Activated naive CD4-positive, alpha-beta T cell treated with Interleukin-2 at 50 U/mL for 16 hours (primary cell): ENCODE data around the gene CHRNG.

Experiments
- DNase-seq: peaks from one replicate; pipeline ENCODE4 v3.0.0-alpha.2; 2020

Gene CHRNG, protein sequence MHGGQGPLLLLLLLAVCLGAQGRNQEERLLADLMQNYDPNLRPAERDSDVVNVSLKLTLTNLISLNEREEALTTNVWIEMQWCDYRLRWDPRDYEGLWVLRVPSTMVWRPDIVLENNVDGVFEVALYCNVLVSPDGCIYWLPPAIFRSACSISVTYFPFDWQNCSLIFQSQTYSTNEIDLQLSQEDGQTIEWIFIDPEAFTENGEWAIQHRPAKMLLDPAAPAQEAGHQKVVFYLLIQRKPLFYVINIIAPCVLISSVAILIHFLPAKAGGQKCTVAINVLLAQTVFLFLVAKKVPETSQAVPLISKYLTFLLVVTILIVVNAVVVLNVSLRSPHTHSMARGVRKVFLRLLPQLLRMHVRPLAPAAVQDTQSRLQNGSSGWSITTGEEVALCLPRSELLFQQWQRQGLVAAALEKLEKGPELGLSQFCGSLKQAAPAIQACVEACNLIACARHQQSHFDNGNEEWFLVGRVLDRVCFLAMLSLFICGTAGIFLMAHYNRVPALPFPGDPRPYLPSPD

DNA sequence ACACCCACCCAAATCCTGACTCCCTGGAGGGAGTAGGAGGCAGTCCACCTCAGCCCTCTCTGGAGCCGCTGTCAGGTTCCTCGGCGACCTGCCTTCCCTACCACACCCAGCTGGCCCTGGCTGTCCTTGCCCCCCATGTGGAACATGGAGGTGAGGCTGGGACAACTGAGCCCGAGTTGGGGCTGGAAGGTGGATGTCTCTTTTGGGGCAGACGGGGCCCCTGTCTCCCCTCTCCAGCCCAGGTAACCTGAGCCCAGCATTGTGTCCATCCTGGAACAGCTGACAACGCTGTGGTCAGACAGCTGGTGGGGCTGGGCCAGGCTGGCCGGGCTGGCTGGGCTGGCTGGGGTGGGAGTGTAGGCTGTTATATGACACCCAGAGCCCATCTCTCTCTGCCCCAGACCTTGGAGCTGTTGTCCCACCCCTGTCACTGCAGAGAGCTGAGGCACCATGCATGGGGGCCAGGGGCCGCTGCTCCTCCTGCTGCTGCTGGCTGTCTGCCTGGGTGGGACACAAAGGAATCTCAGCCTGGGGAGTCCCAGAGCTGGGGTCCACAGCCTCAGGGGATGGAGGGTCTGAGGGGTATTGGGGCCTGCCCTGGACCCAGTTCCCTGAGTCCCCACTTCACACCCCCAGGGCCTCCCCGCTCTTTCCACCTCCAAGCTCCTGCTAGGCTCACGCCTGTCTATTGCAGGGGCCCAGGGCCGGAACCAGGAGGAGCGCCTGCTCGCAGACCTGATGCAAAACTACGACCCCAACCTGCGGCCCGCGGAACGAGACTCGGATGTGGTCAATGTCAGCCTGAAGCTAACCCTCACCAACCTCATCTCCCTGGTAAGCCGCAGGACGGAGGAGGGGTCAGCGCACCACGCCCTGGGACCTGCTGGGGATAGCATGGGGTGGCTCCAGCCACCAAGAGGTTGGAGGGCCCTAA, at the start of gene CHRNG:
TSS of gene CHRNG (plus strand) at position 395 of the 934 bp plus-strand sequence. CDS start at position 451, 56 bp downstream.
- DNase-seq: no peak

DNA sequence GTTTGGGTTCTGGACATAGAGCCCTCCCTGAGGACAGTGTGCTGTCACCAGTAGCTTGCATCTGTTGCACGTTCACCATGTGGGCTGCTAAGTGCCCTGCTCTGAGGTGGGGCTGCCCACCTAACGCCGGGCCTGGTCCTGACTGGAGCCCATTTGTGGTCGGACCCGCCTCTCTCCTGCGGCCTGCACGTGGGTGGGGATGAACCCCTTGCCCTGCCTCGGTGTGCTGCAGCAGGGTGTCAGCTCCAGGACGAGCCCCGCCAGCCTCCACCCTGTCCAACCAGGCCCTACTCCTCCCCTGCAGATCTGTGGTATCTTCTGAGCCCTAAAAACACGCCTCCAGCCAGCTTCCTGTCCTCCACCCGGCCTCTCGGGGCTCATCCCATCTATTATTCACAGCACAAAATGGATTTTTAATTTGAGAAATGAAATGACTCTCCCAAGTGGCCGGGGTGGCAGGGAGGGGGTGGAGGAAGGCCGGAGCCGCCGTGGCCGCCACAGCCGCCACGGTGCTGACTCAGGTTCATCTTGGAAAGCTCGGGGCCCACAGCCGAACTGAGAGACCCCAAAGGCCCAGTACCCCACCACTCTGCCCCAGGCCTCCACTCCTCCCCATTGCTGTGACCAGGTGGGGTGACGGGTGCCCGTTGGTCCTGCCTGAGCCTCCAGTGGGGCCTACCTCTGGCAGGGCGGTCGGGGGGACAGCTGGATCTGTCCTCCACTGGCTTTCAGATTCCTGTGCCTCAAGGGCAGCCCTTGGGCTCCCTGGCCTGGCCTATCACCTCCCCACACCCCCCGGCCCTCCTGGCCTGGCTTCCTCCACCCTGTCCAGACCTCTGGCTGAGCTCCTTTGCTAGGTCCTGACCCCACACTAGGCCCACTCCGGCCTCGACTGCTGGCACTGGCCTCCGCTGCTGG, 49.0 kb upstream of the CHRNG start:
- no peak for DNase-seq

DNA sequence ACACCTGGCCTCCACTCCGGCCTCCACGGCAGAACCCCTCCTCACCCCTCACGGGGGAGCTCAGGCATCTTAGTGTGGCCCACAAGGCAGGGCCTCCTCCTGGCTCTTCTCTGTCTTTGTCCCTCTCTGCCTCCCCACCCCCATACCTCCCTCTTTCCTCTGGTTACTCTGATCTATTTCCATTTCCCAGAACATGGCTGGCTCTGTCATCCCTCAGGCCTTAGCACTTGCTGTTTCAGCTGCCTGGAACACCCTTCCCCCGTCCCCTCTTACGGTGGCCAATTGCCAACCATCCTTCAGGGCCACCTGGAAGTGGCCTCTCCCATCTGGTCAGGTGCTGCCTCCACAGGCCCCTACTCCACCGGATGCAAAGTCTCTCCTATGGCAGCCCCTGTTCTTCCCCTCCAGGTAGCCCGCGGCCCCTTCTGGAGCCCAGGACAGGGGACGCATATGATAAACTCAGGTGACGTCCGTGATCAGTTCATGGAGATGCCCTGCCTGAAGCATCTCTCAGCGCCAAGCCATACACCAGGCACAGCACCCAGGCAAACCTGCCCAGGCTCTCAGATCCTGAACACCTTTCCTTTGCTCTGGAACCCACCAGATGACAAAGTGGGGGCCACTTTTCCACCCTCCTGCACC, 48.2 kb upstream of the CHRNG start:
- no peak for DNase-seq

DNA sequence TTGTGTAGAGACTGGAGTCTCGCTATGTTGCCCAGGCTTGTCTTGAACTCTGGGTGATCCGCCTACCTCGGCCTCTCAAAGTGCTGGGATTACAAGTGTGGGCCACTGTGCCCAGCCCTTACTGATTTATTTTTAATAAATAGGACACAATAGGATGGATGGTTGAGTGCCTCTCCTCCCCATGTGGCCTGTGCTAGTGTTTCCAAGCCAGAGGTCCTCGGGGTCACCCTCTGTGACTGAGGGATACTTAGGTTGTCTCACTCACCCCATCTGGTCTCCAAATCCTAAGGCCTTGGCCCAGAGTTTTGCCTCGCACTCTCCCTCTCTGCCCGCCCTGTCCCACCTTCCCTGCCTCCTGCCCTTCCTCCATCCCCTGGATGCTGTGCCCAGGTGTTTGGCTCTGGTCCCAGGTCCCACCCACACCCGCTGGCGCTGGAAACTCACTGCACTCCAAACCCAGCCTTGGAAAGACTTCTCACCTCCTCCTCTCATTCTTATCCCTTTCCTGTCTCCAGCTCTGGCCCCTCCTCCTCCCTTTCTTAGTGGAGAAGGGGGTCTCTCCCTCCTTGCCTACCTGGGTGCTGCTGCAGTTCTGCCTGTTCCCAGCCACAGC, 47.1 kb upstream of the CHRNG start:
- no peak for DNase-seq

DNA sequence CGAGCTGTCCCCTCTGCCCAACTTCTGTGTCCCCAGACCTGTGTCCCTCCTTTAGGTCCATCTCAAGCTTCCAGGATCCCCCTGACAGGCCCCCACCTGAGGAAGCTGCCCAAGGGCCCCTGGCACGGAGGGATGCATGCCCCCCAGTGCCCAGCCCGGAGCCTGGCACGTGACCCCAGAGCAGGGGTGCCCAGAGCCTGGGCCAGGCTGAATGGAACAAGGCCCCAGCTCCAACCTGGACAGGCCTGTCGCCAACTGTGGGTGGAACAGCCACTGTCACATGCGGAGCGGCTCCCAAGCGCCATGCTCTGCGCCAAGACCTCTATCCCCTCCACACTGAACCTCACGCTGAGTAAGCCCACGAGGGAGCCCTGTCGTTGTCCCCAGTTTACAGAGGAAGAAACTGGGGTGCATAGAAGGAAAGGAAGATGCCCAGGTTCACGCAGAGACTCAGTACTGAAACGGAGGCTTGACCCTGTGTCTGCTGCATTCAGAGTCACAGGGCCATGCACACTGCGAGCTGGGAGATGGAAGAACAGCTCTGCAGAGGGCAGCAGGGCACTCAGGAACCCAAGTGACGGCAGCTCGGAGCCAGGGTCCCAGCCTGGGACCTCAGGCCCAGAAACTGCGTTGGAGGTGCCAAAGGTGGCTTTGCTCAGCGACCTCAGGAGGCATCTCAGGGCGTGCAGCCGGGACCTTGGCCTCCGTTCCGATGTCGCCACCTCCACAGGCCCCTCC, 46.4 kb upstream of the CHRNG start:
- no peak for DNase-seq

DNA sequence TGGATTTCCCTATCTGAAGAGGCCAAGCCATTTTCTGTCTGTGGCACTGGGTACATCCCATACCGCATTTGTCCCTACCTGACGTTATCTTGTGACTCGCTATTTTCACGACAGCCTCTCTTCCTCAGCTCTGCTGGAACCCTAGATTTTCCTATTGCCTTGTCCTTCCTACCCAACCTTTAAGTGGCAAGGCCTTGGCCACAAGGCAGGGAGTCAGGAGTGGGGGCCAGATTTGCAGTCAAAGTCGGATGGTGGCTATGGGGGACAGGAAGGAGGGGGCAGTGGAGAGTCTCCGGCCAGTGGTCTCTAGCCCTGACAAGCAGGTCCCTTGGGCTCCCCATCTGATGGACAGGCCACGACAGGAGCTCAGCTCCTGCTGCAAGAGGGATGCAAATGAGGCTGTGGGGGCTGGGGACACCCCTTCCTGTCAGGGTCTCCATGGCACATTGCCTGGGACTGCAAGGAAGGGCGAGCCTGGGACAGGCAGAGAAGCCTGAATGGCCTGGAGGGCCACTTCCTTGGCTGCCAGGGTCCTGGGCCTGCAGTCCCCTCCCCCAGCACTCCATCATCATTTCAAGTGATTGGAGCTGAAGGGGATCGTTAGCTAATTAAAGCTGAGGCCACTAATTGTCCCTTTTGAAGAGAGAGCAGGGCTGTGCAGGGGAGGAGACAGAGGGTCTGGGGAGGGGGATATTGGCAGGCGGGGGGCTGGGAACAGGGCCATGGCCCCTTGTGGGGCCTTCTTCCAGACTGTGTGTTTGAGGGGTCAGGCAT, 45.6 kb upstream of the CHRNG start:
- DNase-seq: no peak

DNA sequence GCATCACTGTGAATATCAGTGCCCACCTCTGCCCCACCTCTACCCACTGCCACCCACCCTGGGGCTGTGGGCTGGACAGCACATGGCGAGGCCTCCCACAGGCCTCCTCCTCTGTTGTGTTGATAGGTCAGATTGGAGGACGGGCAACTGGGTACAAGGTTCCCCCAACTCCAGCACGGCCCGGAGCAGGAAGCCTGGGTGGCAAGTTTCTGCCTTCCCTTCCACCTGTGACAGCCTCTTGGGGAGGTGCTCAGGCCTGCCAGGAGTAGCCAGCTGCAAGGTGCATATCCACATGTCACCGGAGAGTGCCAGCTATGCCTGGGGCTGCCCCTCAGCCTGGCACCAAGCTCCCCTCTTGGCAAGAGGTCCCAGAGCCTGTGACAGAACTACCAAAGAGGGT, 45.0 kb upstream of the CHRNG start:
- DNase-seq: no peak

DNA sequence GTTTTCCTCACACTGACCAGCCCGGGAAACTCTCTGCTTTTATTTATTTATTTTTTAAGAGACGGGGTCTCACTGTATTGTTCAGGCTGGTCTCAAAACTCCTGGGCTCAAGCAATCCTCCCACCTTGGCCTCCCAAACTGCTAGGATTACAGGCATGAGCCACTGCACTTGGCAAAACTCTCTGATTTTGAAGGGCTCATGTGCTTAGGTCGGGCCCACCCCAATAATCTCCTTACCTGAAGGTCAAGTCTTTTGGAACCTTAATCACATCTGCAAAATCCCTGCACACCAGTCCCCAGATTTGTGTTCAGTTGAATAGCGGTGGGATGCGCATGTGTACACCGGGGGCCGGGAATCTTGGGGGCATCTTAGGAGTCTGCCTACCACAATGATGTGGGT, 44.2 kb upstream of the CHRNG start:
- DNase-seq: no peak

DNA sequence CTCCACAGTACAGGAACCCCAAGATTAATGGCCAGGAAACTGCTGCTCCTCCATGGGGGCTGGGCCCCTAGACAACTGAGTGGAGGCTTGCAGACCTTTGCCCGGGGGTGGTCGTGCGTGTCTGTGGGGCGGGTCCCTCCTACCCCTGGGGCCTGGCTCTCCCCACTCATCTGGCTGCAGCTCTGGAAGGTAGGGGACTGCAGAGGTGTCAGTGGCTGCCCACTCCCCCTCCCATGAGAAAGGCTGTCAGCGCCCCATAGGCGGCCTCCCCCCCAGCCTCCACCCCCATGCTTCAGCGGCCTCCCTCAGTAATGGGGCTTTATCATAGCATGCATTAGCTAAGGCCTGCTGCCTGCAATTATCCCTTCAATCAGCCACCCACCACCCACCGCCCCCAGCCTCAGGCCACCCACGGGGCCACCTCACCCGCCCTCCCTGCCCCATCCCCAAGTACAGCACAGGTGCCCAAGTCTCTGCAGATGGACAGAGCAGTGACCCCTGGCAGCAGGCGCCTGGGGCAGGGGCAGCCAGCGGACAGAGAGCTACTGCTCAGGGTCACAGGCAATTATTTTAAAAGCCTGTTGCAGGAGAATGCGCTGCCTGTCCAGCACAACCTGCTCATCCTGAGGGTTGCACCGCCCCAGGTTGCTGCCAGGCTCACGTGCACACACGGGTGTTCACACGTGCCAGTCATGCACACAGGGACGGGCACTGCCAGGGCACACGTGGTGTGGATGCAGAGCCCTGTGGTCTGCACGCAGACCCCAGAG, 42.8 kb upstream of the CHRNG start:
- DNase-seq: no peak

DNA sequence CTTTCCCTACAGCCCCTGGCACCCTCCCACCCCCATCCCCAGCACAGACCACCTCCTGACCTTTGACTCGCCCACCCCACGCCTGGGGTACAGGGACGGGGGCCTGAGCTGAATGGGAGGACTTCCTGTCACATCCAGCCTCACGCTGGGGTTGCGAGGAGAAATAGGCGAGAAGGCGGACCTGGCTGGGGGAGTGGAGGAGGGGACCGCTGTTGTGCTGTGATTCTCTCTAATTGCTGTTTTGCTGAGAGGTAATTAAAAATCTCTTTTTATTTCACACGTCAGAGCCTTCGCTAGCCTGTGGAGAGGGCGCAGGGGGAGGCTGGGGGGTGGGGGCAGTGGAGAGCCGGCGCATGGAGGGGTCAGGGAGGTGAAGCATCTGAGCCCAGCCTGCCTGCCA, 42.1 kb upstream of the CHRNG start:
- no peak for DNase-seq

DNA sequence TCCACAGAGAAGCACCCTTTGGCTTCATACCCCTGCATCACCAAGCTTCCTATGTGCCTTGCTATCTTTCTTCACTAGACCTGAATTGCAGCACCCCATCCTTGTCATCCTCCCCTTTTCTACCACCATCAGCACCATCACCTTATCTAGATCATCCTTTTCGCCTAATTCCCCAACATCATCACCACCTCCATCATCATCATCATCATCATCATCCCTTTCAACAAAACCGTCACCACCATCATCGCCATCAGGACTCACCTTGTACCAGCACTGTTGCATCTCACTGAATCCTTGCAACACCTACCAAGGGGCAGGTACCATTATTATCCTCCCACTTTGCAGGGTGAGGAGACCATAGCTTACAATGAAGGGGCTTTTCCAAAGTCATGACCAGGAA, 41.0 kb upstream of the CHRNG start:
- DNase-seq: no peak

DNA sequence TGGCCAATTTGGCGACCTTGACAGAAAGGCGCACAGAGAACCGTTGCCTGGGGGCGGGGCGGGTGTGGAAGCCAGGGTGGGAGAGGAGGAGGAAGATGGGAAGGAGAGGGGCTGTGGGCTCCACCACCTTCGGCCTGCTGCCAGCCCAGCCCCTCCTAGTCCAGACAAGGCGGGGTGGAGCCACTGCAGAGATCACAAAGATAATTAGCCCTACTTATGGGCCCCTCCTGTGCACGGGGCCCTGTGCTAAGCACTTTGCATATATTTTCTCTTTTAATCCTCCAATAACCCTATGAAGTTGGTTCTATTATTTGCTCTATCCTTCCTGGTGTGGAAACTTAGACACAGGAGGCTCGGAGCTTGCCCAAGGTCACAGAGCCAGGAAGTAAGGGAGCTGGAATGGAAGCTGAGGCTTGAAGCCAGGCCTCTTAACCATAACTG, 38.1 kb upstream of the CHRNG start:
- DNase-seq: no peak

DNA sequence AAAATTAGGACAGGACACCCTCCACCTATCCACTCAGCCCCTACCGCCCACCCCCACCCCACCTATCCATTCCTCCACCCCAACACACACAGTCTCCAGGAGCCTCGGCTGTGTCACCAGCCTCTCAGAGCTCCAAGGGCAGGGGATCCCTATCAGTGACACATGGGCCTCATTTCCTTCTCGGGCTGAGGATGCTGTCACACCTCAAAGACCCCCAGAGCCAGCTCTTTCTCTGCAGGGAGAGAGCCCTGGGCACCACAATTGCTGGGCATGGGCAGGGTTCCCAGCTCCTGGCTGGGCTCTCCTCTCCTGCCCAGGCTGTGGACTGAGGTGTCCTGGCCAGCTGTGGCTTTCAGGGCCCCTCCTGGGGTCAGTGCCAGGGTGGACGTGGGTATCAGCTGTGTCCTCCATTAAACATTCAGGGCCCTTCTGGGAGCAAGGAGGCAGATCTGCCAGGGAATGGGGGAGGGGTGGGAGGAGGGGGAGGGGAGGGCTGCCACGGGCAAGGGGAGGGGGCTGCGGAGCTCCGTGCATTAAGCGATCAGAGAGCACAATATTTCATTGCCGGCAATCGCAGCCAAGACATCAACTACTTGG, 37.6 kb upstream of the CHRNG start:
- no peak for DNase-seq

DNA sequence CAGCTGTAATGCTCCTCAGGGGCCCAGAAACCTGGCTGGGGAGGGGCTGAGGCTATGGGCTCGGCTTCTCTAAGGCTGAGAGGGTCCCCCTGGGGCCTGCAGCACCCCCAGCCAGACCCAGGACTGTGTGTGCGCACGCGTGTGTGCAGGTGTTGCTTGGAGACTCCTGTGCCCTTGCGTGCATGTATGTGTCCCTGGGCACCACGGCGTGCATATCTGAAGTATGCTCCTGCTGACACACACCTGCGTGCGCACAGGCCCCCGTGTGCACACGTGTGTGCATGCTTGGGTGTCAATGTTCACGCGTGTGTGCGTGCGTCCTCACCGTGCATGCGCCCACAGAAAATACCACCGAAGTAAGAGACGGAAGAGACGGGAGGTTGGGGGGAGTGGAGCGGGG, 37.0 kb upstream of the CHRNG start:
- DNase-seq: peak; percentile 7

DNA sequence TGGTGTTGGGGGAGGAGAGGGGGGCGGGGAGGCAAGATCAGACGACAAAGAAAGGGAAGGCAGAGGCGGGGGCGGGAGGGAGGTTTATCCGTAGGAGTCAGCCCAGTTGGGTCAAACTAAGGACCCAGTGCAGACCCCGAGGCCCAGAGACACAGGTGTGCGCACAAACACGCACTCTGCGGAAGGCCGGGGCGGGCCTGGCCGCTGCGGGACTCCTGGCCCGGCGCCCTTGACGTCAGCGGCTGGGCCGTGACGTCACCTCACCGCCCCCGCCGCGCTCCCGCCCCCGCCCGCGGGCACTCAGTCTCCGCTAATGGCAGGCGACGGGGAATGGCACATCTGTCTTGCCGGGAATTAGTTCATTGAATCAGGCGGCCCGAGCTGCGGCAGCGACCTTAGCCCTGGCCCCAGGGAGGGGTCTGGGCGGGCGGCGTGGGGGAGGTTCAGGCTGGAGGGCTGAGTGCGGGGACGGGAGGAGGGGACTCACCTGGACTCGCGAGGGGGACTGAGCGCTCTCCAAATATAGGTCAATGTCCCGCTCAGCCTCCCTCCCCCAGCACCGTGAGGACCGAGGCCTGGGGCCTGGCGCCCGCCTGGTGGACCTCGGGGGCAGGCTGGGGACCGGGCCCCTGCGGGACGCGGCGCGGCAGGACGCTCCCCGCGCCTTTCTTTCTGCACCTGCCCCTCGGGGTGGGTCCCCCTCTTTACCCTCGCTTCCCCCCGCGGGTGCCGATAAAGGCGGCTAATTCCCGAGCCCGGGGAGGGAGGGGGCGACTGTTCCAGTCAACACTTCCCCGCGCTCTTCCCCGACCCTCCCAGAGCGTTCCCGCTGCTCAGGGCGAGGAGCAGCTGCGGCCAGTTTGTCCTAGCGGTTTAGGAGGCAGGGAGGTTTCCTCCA, 36.3 kb upstream of the CHRNG start:
- DNase-seq: peak; percentile 44

DNA sequence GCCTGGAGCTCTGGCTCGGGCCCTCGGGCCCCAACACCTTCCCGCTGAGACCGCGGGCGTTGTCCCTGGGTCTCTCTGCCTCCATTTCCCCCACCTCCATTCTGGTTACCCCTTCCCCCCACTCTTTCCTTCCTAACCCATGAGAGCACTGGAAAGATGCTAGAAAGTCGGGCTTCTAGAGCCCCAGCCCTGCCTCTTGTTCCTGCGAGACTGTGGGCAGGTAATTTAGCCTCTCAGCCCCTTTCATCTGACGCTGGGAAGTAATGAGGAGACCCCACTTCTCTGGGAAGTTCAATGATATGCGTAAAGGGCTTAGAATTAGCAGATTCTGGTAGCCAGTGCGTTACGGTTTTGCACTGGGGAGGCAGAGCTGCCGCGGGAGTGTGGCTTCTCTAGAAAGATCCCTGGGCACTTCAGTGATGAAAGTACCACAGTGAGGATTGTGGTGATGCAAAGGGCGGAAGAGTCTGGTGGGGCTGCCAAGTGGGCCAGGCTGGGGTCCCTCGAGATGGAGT, 35.6 kb upstream of the CHRNG start:
- no peak for DNase-seq

DNA sequence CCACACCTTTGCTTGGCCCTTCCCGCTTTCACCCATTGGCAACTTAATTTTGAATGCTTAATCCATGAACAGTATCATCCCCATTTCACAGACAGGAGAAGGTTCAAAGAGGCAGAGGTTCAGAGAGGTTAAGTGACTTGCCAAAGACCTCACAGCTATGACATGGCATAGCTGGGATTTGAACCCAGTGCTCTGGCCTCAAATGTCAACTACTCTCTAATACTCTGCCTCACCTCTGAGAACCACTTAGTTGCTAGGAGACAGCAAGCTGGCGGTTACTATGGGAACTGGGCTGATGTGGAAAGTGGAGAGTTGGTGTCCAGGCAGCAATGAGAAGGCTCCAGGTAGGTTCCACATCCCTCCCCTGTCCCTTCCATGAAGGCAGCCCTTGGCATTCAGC, 35.1 kb upstream of the CHRNG start:
- no peak for DNase-seq
